Neural cell (in vitro differentiated cells): ENCODE results near the gene NF2. TPM values are rescaled to one million over a fixed set of nuclear protein-coding genes. Genes with fewer than 3 reads are reported as not detected.

Experiments
- H2AFZ ChIP-seq: fragments of 200-600, 300-800 bp; sonication (generic), shearing (Covaris generic); 2 replicates; pipeline ENCODE4 v1.6.0; 2014; ENCODE audit warnings: low read depth, mild to moderate bottlenecking, antibody characterized with exemption, low read length, moderate library complexity
- H3F3A ChIP-seq: fragments of 200-600 bp; shearing (Covaris generic); 2 replicates; pipeline ENCODE4 v1.6.1; 2016; ENCODE audit warnings: mild to moderate bottlenecking, moderate library complexity, mixed read lengths, antibody characterized with exemption, low read length; ENCODE audit not compliant: insufficient read depth, poor library complexity, severe bottlenecking
- H3K27ac ChIP-seq: fragments of 200-600, 300-800 bp; sonication (generic), shearing (Covaris generic); 2 replicates; pipeline ENCODE4 v1.5.1; 2014; ENCODE audit warnings: mild to moderate bottlenecking, low read length, moderate library complexity
- H3K27me3 ChIP-seq: fragments of 300-800, 200-600 bp; sonication (generic), shearing (Covaris generic); 2 replicates; pipeline ENCODE4 v1.6.0; 2014; ENCODE audit warnings: mild to moderate bottlenecking, low read depth, low read length, moderate library complexity; ENCODE audit not compliant: insufficient read depth
- H3K36me3 ChIP-seq: fragments of 300-800, 200-600 bp; sonication (generic), shearing (Covaris generic); 2 replicates; pipeline ENCODE4 v1.5.1; 2014; ENCODE audit warnings: mild to moderate bottlenecking, antibody characterized with exemption, low read length, moderate library complexity; ENCODE audit not compliant: insufficient read depth
- H3K4me2 ChIP-seq: fragments of 300-800, 200-600 bp; sonication (generic), shearing (Covaris generic); 2 replicates; pipeline ENCODE4 v1.6.0; 2014; ENCODE audit warnings: mild to moderate bottlenecking, low read length
- H3K4me3 ChIP-seq: fragments of 300-800, 200-600 bp; sonication (generic), shearing (Covaris generic); 2 replicates; pipeline ENCODE4 v1.5.1; 2014; ENCODE audit warnings: mild to moderate bottlenecking, low read length, moderate library complexity
- H3K79me2 ChIP-seq: fragments of 200-600 bp; shearing (Covaris generic); replicated peaks from 2 replicates; pipeline ENCODE4 v1.6.0; 2014; ENCODE audit warnings: mild to moderate bottlenecking, low read length, moderate library complexity; ENCODE audit not compliant: insufficient read depth
- H3K9ac ChIP-seq: fragments of 300-800, 200-600 bp; sonication (generic), shearing (Covaris generic); 2 replicates; pipeline ENCODE4 v1.6.1; 2016; ENCODE audit warnings: mild to moderate bottlenecking, low read length, mixed read lengths
- H3K9me2 ChIP-seq: fragments of 200-600 bp; shearing (Covaris generic); 2 replicates; pipeline ENCODE4 v1.6.1; 2016; ENCODE audit warnings: mild to moderate bottlenecking, low read length, mixed read lengths; ENCODE audit not compliant: insufficient read depth
- H3K9me3 ChIP-seq: fragments of 200-600, 300-800 bp; sonication (generic), shearing (Covaris generic); 2 replicates; pipeline ENCODE4 v1.6.1; 2016; ENCODE audit warnings: mild to moderate bottlenecking, mixed run types, low read length, moderate library complexity, mixed read lengths
- H4K20me1 ChIP-seq: fragments of 200-600 bp; shearing (Covaris generic); 2 replicates; pipeline ENCODE4 v1.6.1; 2016; ENCODE audit warnings: mild to moderate bottlenecking, mixed run types; ENCODE audit not compliant: insufficient read depth
- EP300 ChIP-seq: fragments of 450-650 bp; conservative IDR thresholded peaks from 2 replicates; pipeline ENCODE4 v1.6.1; 2014; ENCODE audit warnings: antibody characterized with exemption, mild to moderate bottlenecking, moderate library complexity; ENCODE audit not compliant: poor library complexity, severe bottlenecking
- EZH2 ChIP-seq: fragments of 200-600, 300-800 bp; shearing (Covaris generic), sonication (generic); IDR thresholded peaks from 2 replicates; pipeline ENCODE4 v1.6.1; 2014; ENCODE audit warnings: antibody characterized with exemption, low read length, borderline replicate concordance, mild to moderate bottlenecking; ENCODE audit not compliant: insufficient read depth, poor library complexity, severe bottlenecking
- MXI1 ChIP-seq: fragments of 450-650 bp; conservative IDR thresholded peaks from 2 replicates; pipeline ENCODE4 v1.6.1; 2014; ENCODE audit warnings: antibody characterized with exemption, mild to moderate bottlenecking; ENCODE audit not compliant: poor library complexity, severe bottlenecking
- POLR2AphosphoS5 ChIP-seq: IDR thresholded peaks from 2 replicates; pipeline ENCODE4 v1.6.1; 2012
- RAD21 ChIP-seq: fragments of 450-650 bp; conservative IDR thresholded peaks from 2 replicates; pipeline ENCODE4 v1.6.1; 2014; ENCODE audit warnings: antibody characterized with exemption, mild to moderate bottlenecking, moderate library complexity
- SMC3 ChIP-seq: fragments of 450-650 bp; conservative IDR thresholded peaks from 2 replicates; pipeline ENCODE4 v1.6.1; 2014; ENCODE audit warnings: antibody characterized with exemption, mild to moderate bottlenecking, moderate library complexity; ENCODE audit not compliant: poor library complexity
- TAF1 ChIP-seq: IDR thresholded peaks from 2 replicates; pipeline ENCODE4 v1.6.1; 2012; ENCODE audit warnings: low read depth
- polyA plus RNA-seq: library from polyadenylated mRNA; depleted of rRNA; stranded (reverse); fragments of >200 nt; gene quantifications from 2 replicates; pipeline ENCODE4 v1.2.3, GENCODE V29; 2014
- TF ChIP-seq, protein P1 (sequence below): fragments of 450-650 bp; IDR thresholded peaks from 2 replicates; pipeline ENCODE4 v1.5.1; 2014; ENCODE audit warnings: antibody characterized with exemption, mild to moderate bottlenecking, moderate library complexity; ENCODE audit not compliant: poor library complexity, severe bottlenecking
- TF ChIP-seq, protein P2 (sequence below): IDR thresholded peaks from 2 replicates; pipeline ENCODE4 v1.6.1; 2012; ENCODE audit warnings: borderline replicate concordance

Gene NF2
- polyA plus RNA-seq, 1 donor from 2014 or later = 18.7 TPM

DNA sequence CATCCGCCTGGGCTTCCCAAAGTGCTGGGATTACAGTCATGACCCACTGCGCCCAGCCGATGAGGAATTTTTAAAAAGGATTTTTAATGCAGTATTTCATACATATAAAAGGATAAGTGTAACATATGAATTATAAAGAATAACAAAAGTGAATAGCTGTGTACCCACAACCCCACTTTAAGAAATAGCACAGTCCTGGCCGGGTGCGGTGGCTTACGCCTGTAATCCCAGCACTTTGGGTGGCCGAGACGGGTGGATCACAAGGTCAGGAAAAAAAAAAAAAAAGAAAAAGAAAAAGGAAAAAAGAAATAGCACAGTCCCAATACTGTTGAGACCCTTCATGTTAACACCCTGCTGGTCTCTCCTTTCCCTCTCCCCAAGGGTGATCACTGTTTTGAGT is 62.1 kb downstream of the NF2 start:
- H3K4me3 ChIP-seq = no peak overlapping the region
- no peak overlapping the region for H3K9ac ChIP-seq
- H3K79me2 ChIP-seq = no peaks in the 10 kb centered on the region
- no peaks in the 10 kb centered on the region for H3K27me3 ChIP-seq
- no peak overlapping the region for H2AFZ ChIP-seq
- no peak overlapping the region for H3K4me2 ChIP-seq
- H4K20me1 ChIP-seq = no peaks in the 10 kb centered on the region
- no peaks in the 10 kb centered on the region for H3K36me3 ChIP-seq
- no peaks in the 10 kb centered on the region for H3K9me3 ChIP-seq
- H3F3A ChIP-seq = peaks cover 7% of the 10 kb centered on the region
- no peaks in the 10 kb centered on the region for H3K9me2 ChIP-seq
- H3K27ac ChIP-seq = no peak overlapping the region
- TF ChIP-seq SMC3 (no peak), POLR2AphosphoS5 (no peak), EP300 (no peak), RAD21 (no peak), EZH2 (no peak), MXI1 (no peak), TAF1 (no peak)
- TF ChIP-seq, protein P1, sequence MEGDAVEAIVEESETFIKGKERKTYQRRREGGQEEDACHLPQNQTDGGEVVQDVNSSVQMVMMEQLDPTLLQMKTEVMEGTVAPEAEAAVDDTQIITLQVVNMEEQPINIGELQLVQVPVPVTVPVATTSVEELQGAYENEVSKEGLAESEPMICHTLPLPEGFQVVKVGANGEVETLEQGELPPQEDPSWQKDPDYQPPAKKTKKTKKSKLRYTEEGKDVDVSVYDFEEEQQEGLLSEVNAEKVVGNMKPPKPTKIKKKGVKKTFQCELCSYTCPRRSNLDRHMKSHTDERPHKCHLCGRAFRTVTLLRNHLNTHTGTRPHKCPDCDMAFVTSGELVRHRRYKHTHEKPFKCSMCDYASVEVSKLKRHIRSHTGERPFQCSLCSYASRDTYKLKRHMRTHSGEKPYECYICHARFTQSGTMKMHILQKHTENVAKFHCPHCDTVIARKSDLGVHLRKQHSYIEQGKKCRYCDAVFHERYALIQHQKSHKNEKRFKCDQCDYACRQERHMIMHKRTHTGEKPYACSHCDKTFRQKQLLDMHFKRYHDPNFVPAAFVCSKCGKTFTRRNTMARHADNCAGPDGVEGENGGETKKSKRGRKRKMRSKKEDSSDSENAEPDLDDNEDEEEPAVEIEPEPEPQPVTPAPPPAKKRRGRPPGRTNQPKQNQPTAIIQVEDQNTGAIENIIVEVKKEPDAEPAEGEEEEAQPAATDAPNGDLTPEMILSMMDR = no peak
- TF ChIP-seq, protein P2, sequence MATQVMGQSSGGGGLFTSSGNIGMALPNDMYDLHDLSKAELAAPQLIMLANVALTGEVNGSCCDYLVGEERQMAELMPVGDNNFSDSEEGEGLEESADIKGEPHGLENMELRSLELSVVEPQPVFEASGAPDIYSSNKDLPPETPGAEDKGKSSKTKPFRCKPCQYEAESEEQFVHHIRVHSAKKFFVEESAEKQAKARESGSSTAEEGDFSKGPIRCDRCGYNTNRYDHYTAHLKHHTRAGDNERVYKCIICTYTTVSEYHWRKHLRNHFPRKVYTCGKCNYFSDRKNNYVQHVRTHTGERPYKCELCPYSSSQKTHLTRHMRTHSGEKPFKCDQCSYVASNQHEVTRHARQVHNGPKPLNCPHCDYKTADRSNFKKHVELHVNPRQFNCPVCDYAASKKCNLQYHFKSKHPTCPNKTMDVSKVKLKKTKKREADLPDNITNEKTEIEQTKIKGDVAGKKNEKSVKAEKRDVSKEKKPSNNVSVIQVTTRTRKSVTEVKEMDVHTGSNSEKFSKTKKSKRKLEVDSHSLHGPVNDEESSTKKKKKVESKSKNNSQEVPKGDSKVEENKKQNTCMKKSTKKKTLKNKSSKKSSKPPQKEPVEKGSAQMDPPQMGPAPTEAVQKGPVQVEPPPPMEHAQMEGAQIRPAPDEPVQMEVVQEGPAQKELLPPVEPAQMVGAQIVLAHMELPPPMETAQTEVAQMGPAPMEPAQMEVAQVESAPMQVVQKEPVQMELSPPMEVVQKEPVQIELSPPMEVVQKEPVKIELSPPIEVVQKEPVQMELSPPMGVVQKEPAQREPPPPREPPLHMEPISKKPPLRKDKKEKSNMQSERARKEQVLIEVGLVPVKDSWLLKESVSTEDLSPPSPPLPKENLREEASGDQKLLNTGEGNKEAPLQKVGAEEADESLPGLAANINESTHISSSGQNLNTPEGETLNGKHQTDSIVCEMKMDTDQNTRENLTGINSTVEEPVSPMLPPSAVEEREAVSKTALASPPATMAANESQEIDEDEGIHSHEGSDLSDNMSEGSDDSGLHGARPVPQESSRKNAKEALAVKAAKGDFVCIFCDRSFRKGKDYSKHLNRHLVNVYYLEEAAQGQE = no peak

DNA sequence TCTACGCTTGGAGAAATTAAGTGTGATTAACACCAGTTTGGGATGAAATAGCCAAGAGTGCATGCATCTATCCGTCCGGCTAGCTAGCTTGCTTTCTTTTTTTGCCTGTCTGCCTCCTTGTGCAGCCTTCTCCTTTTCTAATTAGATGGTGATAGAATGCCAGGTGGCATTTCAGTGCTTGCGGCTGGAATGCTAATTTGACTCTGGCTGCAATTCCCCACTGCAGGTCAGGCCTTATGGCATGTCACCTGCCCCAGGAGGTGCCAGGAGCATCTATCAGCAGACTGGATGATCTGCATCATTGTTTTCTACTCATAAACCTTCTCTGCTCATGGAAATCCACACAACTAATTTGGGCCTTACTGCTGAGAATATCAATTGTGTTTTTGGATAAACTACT is 65.2 kb downstream of the NF2 start:
- Histone ChIP-seq H3K9me2 (no peaks in the 10 kb centered on the region), H4K20me1 (no peaks in the 10 kb centered on the region), H3K27ac (no peak overlapping the region), H3K9me3 (no peaks in the 10 kb centered on the region), H3K9ac (no peak overlapping the region), H3F3A (peaks cover 4% of the 10 kb centered on the region), H3K4me2 (no peak overlapping the region), H3K79me2 (no peaks in the 10 kb centered on the region), H3K4me3 (no peak overlapping the region), H3K27me3 (no peaks in the 10 kb centered on the region), H3K36me3 (no peaks in the 10 kb centered on the region), H2AFZ (no peak overlapping the region)
- TF ChIP-seq EP300 (no peak), EZH2 (no peak), TAF1 (no peak), RAD21 (no peak), SMC3 (no peak), MXI1 (no peak), POLR2AphosphoS5 (no peak)
- TF ChIP-seq, protein P2 = no peak
- TF ChIP-seq, protein P1 = no peak
